ENCODE data around the gene NUDT9. TPM values are rescaled to one million over a fixed set of nuclear protein-coding genes. Genes with fewer than 3 reads are reported as not detected.

NUDT9 gene
- total RNA-seq, 1 donor from 2014 or later: 18.0 TPM

- H3K9me3 ChIP-seq (ENCODE audit: low read depth): no peaks in the 10 kb centered on the region
- H3F3A ChIP-seq (ENCODE audit: low read depth): no peaks in the 10 kb centered on the region
- Mint-ChIP-seq H3K27me3 (ENCODE audit: insufficient read depth, low read depth) (no peaks in the 10 kb centered on the region), H3K9me3 (no peaks in the 10 kb centered on the region), H3K27ac (no peak overlapping the region), H3K4me3 (no peak overlapping the region), H3K36me3 (no peaks in the 10 kb centered on the region), H3K4me1 (no peaks in the 10 kb centered on the region)
- no peaks in the 10 kb centered on the region for H3K27me3 ChIP-seq
- H3K4me1 ChIP-seq: no peaks in the 10 kb centered on the region
- H3K4me3 ChIP-seq: no peak overlapping the region
- H3K9ac ChIP-seq: no peak overlapping the region
- H3K36me3 ChIP-seq: no peaks in the 10 kb centered on the region
- no peak overlapping the region for H3K4me2 ChIP-seq
- H2AFZ ChIP-seq (replicated peaks): no peak overlapping the region
- no peaks in the 10 kb centered on the region for H4K20me1 ChIP-seq (ENCODE audit: low read depth)
- H3K79me2 ChIP-seq (ENCODE audit: low read depth): no peaks in the 10 kb centered on the region
- DNase-seq (ENCODE audit: low spot score): no peak
- TF ChIP-seq CTCF (IDR thresholded peaks at IDR 0.05) (no peak), EZH2 (IDR thresholded peaks at IDR 0.05) (no peak), EZH2phosphoT487 (IDR thresholded peaks at IDR 0.05) (no peak)
- H3K27ac ChIP-seq: no peak overlapping the region
These were observed 76.1 kb downstream of the NUDT9 start for GRCh38 chr4:87498446-87498900.

GRCh38 chr4:87499403-87500091, 77.2 kb downstream of the NUDT9 start:
- H3K27ac Mint-ChIP-seq: no peak overlapping the region
- Histone ChIP-seq H3K27ac (no peak overlapping the region), H3K36me3 (no peaks in the 10 kb centered on the region), H4K20me1 (ENCODE audit: low read depth) (no peaks in the 10 kb centered on the region), H3K27me3 (no peaks in the 10 kb centered on the region), H3K4me2 (no peak overlapping the region), H3K4me3 (no peak overlapping the region), H3K9me3 (ENCODE audit: low read depth) (no peaks in the 10 kb centered on the region), H3K79me2 (ENCODE audit: low read depth) (no peaks in the 10 kb centered on the region), H2AFZ (replicated peaks) (no peak overlapping the region), H3F3A (ENCODE audit: low read depth) (no peaks in the 10 kb centered on the region), H3K4me1 (no peaks in the 10 kb centered on the region), H3K9ac (no peak overlapping the region)
- H3K36me3 Mint-ChIP-seq: no peaks in the 10 kb centered on the region
- no peaks in the 10 kb centered on the region for H3K27me3 Mint-ChIP-seq (ENCODE audit: insufficient read depth, low read depth)
- H3K4me3 Mint-ChIP-seq: no peak overlapping the region
- TF ChIP-seq CTCF (IDR thresholded peaks at IDR 0.05) (no peak), EZH2phosphoT487 (IDR thresholded peaks at IDR 0.05) (no peak), EZH2 (IDR thresholded peaks at IDR 0.05) (no peak)
- no peaks in the 10 kb centered on the region for H3K4me1 Mint-ChIP-seq
- DNase-seq (ENCODE audit: low spot score): no peak
- H3K9me3 Mint-ChIP-seq: no peaks in the 10 kb centered on the region

- H3K36me3 Mint-ChIP-seq: no peaks in the 10 kb centered on the region
- H3K9me3 Mint-ChIP-seq: no peaks in the 10 kb centered on the region
- no peaks in the 10 kb centered on the region for H3F3A ChIP-seq (ENCODE audit: low read depth)
- TF ChIP-seq EZH2 (IDR thresholded peaks at IDR 0.05) (no peak), CTCF (IDR thresholded peaks at IDR 0.05) (no peak), EZH2phosphoT487 (IDR thresholded peaks at IDR 0.05) (no peak)
- H3K4me2 ChIP-seq: no peak overlapping the region
- no peaks in the 10 kb centered on the region for H3K27me3 ChIP-seq
- no peaks in the 10 kb centered on the region for H3K36me3 ChIP-seq
- H4K20me1 ChIP-seq (ENCODE audit: low read depth): no peaks in the 10 kb centered on the region
- no peak overlapping the region for H3K4me3 Mint-ChIP-seq
- no peaks in the 10 kb centered on the region for H3K4me1 ChIP-seq
- H3K27me3 Mint-ChIP-seq (ENCODE audit: insufficient read depth, low read depth): no peaks in the 10 kb centered on the region
- no peaks in the 10 kb centered on the region for H3K79me2 ChIP-seq (ENCODE audit: low read depth)
- no peak overlapping the region for H3K9ac ChIP-seq
- H3K27ac ChIP-seq: no peak overlapping the region
- H3K9me3 ChIP-seq (ENCODE audit: low read depth): no peaks in the 10 kb centered on the region
- H3K4me3 ChIP-seq: no peak overlapping the region
- H3K27ac Mint-ChIP-seq: no peak overlapping the region
- no peak for DNase-seq (ENCODE audit: low spot score)
- no peaks in the 10 kb centered on the region for H3K4me1 Mint-ChIP-seq
- H2AFZ ChIP-seq (replicated peaks): no peak overlapping the region
These were observed 77.7 kb downstream of the NUDT9 start for GRCh38 chr4:87500092-87500462.
